ENCODE measurements around the gene RPP21.
"Not testable (repeated sequence)": the region's sequence is repeated elsewhere in the genome, so short reads cannot be mapped to it uniquely, and the experiment has no call there.

Gene RPP21

GRCh38 chr6:30329331-30329730 is 15.6 kb upstream of the RPP21 start:
- DNase-seq (ENCODE audit: low spot score): no peak

GRCh38 chr6:30331981-30332380 is 13.0 kb upstream of the RPP21 start:
- DNase-seq (ENCODE audit: low spot score): no peak

DNA sequence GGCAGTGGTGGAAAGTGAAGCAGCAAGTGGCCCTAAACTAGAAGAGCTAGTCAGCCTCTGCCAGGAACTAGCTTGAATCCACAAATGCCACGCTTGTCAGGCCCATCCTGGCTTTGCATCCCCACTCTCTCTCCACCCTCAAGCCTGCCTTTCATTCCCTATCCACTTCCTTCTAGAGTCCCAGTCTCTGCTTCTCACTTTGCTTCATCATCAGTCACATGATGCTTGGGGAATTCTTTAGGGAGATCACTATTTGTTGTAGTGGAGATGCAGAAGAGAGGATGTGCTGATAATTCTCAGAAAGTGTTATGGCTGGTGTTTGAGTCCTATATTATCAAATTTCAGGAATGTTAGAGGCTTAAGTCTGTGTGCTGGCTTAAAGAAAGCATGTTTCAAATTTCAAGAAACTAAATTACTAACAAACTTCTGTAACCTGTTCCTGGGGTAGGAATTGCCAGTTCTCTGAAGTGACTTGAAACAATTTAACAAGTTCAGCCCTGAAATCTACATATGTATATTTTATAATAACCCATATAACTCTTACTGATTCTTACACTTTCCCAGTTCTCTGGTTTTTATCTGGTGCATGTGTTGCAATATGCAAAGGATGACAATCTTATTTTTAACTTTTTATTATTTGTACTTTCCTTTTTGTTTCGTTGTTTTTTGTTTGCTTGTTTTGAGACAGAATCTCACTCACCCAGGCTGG is 10.7 kb upstream of the RPP21 start:
- no peak for DNase-seq (ENCODE audit: low spot score)

DNA sequence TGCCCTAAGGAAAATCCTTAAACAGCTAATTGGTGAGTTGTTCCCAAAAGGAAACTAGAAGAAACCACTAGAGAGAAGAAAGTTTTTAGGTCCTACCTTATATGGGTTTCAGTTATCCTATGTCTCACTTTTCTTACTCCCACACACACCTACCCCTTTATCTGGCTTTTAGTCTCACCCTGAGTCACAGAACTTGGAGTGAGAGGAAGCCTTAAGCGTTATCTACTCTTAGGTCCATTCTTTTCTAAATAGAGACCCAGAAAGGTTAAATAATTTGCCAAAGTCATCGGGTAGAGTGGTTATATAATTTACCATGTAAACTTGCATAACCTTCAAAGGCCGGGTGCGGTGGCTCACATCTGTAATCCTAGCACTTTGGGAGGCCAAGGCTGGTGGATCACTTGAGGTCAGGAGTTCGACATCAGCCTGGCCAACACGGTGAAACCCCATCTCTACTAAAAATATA is 4.3 kb upstream of the RPP21 start:
- DNase-seq (ENCODE audit: low spot score): no peak

DNA sequence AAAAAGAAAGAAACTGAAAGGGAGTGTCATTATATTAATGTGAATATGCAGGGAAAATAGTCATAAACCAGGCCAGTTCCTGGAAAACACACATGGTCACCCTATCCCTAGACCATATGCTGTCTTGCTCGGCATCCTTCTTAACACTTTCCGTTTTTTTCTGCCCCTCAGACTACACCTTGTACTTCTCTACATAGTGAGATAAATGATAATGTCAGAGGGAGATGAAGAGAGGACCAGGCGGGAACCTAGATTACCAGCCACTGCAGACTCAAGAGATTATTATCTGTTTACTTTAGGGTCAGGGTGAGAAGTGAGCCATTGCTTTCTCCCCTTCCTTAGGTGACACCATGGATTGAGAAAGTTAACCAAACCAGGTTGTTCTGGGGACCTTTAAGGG is 3.7 kb upstream of the RPP21 start:
- no peak for DNase-seq (ENCODE audit: low spot score)

DNA sequence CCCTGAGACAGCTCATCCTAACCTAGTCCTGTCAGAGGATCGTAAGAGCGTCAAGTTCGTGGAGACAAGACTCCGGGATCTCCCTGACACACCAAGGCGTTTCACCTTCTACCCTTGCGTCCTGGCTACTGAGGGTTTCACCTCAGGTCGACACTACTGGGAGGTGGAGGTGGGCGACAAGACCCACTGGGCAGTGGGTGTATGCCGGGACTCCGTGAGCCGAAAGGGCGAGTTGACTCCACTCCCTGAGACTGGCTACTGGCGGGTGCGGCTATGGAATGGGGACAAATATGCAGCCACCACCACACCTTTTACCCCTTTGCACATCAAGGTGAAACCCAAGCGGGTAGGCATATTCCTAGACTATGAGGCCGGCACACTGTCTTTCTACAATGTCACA is 3.2 kb upstream of the RPP21 start:
- DNase-seq (ENCODE audit: low spot score): no peak

GRCh38 chr6:30344191-30344867 is 627 bp upstream of the RPP21 start:
- DNase-seq (ENCODE audit: low spot score): no peak

DNA sequence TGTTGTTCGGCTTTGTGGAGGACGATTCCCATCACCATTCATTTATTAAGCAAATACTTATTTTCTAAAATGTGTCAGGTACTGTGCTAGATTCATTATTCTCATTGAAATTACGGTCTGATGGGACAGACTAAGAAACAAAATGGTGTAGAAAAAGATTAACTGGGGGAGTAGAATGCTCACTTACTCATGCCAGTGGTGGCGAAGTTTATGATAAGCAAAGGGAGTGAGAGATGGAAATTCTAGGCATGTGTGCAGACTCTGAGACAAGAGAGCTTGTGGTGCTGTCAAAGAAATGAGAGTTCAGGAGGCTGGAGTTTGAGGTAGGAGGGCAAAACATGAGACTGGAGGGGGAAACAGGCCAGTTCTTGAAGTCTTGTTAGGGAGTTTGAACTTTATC is 896 bp downstream of the RPP21 start:
- peak; percentile 40 for DNase-seq (ENCODE audit: low spot score)

DNA sequence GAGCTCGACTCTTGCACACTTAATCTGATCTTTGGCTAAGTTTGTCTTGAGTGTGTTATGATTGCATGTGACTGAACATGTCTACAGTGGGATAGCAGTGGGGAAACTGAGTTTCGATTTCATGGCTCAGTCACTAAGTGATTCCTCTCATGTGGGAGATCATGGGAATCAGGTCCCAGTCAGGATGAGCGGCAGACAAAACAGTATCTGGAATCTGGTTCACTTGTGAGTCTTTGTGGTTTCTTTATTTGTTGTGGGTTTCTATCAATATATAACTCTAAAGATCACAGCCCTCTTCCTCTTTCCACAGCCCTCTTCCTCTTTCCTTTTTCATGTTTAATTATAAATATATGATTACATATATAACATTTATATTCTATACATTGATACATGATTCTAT is 4.0 kb downstream of the RPP21 start:
- DNase-seq (ENCODE audit: low spot score): no peak

GRCh38 chr6:30349421-30350177 is 4.6 kb downstream of the RPP21 start:
- DNase-seq (ENCODE audit: low spot score): no peak

DNA sequence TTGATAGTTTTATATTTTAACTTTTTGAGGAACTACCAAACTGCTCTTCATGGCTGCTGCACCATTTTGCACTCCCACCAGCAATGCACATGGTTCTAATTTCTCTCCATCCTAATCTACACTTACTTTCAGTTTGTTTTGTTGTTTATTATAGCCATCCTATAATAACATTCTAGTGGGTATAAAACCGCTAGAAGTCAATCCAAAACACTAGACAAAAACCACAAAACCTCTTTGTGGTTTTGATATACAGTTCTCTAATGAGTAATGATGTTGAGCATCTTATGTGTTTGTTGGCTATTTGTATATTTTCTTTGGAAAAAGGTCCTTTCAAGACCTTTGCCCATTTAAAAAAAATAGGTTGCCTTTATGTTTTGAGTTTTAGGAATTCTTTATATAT is 5.6 kb downstream of the RPP21 start:
- no peak for DNase-seq (ENCODE audit: low spot score)

DNA sequence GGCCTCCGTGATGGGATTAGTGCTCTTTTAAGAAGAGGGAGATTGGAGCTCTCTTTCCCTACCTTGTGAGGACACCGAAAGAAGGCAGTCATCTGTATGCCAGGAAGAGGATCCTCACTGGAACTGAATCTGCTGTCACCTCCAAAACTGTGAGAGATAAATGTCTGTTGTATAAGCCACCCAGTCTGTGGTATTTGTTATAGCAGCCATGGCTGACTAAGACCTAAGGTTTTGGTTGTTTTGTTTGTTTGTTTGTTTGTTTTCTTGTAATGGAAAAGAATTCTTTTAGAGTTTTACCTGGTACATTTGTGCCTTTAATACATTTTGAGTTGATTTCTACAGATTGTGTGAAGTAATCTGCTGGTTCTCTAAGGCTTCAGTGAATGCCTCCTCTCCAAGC is 7.6 kb downstream of the RPP21 start:
- no peak for DNase-seq (ENCODE audit: low spot score)

DNA sequence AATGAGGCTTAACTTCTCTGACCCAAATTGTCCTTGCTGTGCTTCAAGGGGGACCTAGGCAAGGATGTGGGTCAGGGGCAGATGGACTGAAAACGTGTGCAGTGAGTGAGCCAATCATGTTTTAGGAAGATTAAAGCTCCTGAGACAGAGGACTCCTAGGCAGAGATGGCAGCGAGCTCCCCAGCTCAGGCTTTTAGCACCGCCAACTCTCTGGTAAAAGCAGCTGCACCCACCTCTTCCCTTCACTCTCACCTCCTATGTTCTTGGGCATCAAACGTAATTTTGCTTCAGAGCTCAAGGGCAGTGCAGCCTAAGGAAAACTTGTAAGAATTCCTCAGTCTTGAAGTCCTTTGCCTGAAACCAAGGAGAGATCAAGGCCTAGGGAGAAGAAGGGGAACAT is 10.3 kb downstream of the RPP21 start:
- DNase-seq (ENCODE audit: low spot score): no peak

DNA sequence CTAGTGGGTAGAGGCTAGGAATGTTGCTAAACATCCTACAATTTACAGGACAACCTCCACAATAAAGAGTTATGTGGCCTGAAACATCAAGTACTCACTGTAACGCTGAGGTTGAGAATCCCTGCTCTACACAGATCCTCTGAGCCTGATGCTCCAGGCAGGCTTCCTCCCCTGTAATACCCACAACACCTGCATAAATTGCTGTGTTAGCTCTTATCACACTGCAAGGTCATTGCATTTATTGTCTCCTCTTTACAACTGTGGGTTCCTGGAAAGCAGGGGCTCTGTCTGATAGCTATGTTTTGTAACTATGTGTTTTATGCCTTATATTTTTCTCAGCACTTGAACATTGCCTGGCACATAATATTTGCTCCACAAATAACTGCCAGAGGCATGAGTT is 11.6 kb downstream of the RPP21 start:
- DNase-seq (ENCODE audit: low spot score): no peak

DNA sequence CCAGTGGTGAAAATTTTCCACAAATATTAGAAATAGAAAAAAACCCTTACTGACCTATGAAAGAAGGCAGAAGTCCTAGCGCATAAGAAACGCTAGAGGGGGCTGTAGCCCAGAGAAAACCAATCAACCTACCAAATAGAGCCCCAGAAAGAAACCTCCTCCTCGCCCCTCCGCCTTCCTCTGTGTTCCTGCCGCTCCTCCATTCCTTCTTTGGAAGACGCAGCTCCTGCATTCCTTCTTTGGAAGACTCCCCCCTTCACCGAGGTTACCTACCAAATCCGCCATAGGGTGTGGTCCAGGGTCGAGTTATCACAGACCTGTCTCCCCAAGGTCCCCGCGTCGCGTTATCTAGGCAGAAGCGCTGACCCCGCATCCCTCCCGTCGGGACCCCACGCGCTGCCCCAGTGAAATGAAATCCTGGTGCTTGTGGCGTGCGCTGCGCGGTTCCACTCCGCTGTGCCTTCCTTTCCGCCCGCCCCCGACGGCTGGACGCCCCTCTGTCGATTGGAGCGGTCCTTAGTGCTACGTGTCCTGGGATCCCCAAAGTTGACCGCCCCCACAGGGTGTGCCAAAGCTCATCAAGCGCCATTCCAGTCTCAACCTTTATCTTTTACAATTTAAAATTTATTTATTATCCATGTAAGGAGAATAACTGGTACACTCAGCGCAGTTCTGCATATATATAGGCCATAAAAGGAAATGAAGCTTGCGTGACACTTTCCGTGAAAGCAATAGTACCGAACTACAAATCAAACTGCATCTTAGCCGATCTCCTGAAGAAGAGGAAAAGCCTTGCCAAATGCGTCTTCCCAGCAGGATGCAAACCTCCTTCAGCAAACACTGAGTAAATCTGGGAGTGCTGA is 13.0 kb downstream of the RPP21 start:
- DNase-seq (ENCODE audit: low spot score): peak; percentile 58

GRCh38 chr6:30359276-30359675 is 14.3 kb downstream of the RPP21 start:
- no peak for DNase-seq (ENCODE audit: low spot score)

- no peak for DNase-seq (ENCODE audit: low spot score)
Observed at GRCh38 chr6:30360139-30360538, 15.2 kb downstream of the RPP21 start.

DNA sequence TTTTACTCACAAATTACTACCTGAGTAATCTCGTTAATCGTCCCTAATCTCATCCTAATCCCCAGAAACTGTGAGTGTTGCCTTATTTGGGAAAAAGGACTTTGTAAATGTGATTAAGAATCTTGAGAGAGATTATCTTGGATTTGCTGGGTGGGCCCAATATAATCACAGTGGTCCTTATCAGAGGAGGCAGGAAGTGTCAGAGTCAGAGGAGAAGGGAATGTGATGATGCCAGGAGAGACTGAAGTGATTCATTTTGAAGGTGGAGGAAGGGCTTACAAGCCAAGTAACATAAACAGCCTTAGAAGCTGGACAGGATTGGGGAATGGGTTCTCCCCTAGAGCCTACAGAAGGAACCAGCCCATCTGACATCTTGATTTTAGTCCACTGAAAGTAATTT is 16.7 kb downstream of the RPP21 start:
- no peak for DNase-seq (ENCODE audit: low spot score)

- DNase-seq (ENCODE audit: low spot score): no peak
Observed at GRCh38 chr6:30363459-30363858, 18.5 kb downstream of the RPP21 start.

DNA sequence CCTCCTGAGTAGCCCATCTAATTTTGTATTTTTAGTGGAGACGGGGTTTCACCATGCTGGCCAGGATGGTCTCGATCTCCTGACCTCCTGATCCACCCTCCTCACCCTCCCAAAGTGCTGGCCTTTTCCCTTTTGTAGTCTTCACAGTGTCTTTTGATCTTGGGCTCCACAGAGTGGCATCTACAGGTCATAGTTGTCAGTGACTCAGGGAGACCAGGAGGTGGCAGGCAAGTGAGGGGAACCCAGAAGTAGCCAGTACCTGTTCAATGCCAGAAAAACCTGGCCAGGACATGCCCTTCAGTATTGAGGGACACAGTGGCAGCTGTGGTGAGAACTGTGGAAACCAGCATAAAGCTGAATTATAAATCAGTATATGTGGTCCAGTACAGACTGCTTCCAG is 19.6 kb downstream of the RPP21 start:
- DNase-seq (ENCODE audit: low spot score): no peak

DNA sequence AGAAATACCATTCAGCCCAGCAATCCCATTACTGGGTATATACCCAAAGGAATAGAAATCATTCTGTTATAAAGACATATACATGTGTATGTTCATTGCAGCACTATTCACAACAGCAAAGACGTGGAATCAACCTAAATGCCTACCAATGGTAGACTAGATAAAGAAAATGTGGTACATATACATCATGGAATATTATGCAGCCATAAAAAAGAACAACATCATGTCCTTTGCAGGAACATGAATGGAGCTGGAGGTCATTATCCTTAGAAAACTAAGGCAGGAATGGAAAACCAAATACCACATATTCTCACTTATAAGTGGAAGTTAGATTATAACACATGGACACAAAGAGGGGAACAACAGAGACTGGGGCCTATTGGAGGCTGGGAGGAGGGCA is 24.3 kb downstream of the RPP21 start:
- DNase-seq (ENCODE audit: low spot score): not testable (repeated sequence)

GRCh38 chr6:30378290-30378937 is 33.5 kb downstream of the RPP21 start:
- DNase-seq (ENCODE audit: low spot score): peak; percentile 38

Data from RKO (cell line).